ENCODE data around the gene VPS37C. TPM values are rescaled to one million over a fixed set of nuclear protein-coding genes. Genes with fewer than 3 reads are reported as not detected.
A peak's percentile ranks its signal among the peaks of the same experiment; 100 is the strongest.

Gene VPS37C
- total RNA-seq, 1 experiment from 2014 or later = 23.1 TPM

DNA sequence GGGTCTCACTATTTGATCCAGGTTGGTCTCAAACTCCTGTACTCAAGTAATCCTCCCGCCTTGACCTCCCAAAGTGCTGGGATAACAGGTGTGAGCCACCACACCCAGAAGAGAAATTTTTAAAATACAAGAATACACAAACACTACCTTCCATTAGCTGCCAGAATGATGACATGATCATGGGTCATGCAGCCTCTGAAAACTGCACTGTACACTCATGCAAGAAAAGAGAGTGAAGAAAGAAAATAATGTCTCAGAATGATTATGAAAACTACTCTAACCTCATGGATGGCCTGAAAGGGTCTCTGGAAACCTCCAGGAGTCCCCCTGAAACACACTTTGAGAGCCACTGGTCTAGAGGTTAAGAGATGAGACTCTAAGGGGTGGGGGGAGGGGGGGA, 18.8 kb downstream of the VPS37C start:
- Histone ChIP-seq H3K9ac (ENCODE audit: low read length) (no peak overlapping the region), H3K9me3 (ENCODE audit: control insufficient read depth in 1 of 2, insufficient read depth in 1 of 2, low read depth in 1 of 2, low read length in 2 of 2) (no peaks in the 10 kb centered on the region), H3K9me2 (ENCODE audit: insufficient read depth) (no peaks in the 10 kb centered on the region), H3K27ac (ENCODE audit: low read depth, low read length) (no peak overlapping the region), H3K4me1 (ENCODE audit: control insufficient read depth in 1 of 2, insufficient read depth in 2 of 2, low read length in 2 of 2) (peaks cover 5 to 7% of the 10 kb centered on the region in 2 experiments; a peak in 2 of 4 replicates), H4K20me1 (ENCODE audit: insufficient read depth) (no peaks in the 10 kb centered on the region), H3K36me3 (ENCODE audit: control insufficient read depth in 1 of 2, insufficient read depth in 2 of 2, low read length in 2 of 2) (0 out of 4 replicates have a peak, but pooled peaks cover 0 to 5% of the 10 kb centered on the region in 2 experiments), H2AFZ (ENCODE audit: low read depth, low read length, poor library complexity, severe bottlenecking) (no peak overlapping the region), H3K4me2 (ENCODE audit: low read length) (no peak overlapping the region), H3K79me2 (ENCODE audit: insufficient read depth, low read length) (peaks cover 48% of the 10 kb centered on the region), H3K27me3 (ENCODE audit: insufficient read depth, low read length) (no peaks in the 10 kb centered on the region), H3K4me3 (replicated peaks in 1 of 2; ENCODE audit: low read depth in 1 of 2, low read length in 2 of 2) (no peak overlapping the region)
- no TSS peak for BruUV-seq (replicated peaks)
- intact Hi-C loops (cut with micrococcal nuclease) = no loop called here
- ChIA-PET RAD21 (ENCODE audit: low non-redundant PET in 1 of 2, low total read pairs in 2 of 2, uncharacterized antibody in 2 of 2, unreplicated experiment in 2 of 2) (no interaction called here), POLR2A (no interaction called here), CTCF (no interaction called here)
- no peak for ATAC-seq
- no peak for TF ChIP-seq CTCF (IDR thresholded peaks at IDR 0.05 in 2 of 3, conservative IDR thresholded peaks at IDR 0.05 in 1 of 3; ENCODE audit: borderline replicate concordance in 1 of 3, insufficient read depth in 1 of 3, low read depth in 2 of 3, low read length in 2 of 3)
- no peak for DNase-seq (ENCODE audit: low read depth, low spot score)

GRCh38 chr11:61141601-61142028, 19.6 kb downstream of the VPS37C start:
- ATAC-seq (peak; percentile 69), DNase-seq (ENCODE audit: low read depth, low spot score) (no peak)
- no peak overlapping the region for H3K4me3 ChIP-seq (replicated peaks in 1 of 2; ENCODE audit: low read depth in 1 of 2, low read length in 2 of 2)
- no peaks in the 10 kb centered on the region for H3K9me2 ChIP-seq (ENCODE audit: insufficient read depth)
- H3K36me3 ChIP-seq (ENCODE audit: control insufficient read depth in 1 of 2, insufficient read depth in 2 of 2, low read length in 2 of 2) = 0 out of 4 replicates have a peak, but pooled peaks cover 0 to 5% of the 10 kb centered on the region in 2 experiments
- RAD21 ChIA-PET (ENCODE audit: low non-redundant PET in 1 of 2, low total read pairs in 2 of 2, uncharacterized antibody in 2 of 2, unreplicated experiment in 2 of 2) = no interaction called here
- no peak overlapping the region for H3K27ac ChIP-seq (ENCODE audit: low read depth, low read length)
- intact Hi-C loops (cut with micrococcal nuclease) = no loop called here
- H3K27me3 ChIP-seq (ENCODE audit: insufficient read depth, low read length) = no peaks in the 10 kb centered on the region
- H3K9me3 ChIP-seq (ENCODE audit: control insufficient read depth in 1 of 2, insufficient read depth in 1 of 2, low read depth in 1 of 2, low read length in 2 of 2) = no peaks in the 10 kb centered on the region
- no peak overlapping the region for H3K4me2 ChIP-seq (ENCODE audit: low read length)
- POLR2A ChIA-PET = no interaction called here
- H3K9ac ChIP-seq (ENCODE audit: low read length) = no peak overlapping the region
- H3K79me2 ChIP-seq (ENCODE audit: insufficient read depth, low read length) = peaks cover 40% of the 10 kb centered on the region
- no peak overlapping the region for H2AFZ ChIP-seq (ENCODE audit: low read depth, low read length, poor library complexity, severe bottlenecking)
- no TSS peak for BruUV-seq (replicated peaks)
- H4K20me1 ChIP-seq (ENCODE audit: insufficient read depth) = no peaks in the 10 kb centered on the region
- CTCF ChIA-PET = no interaction called here
- peaks cover 5 to 7% of the 10 kb centered on the region in 2 experiments; a peak in 2 of 4 replicates for H3K4me1 ChIP-seq (ENCODE audit: control insufficient read depth in 1 of 2, insufficient read depth in 2 of 2, low read length in 2 of 2)
- TF ChIP-seq SIN3A (IDR thresholded peaks at IDR 0.05; ENCODE audit: low read depth) = no peak
- TF ChIP-seq CBX3 (IDR thresholded peaks at IDR 0.05; ENCODE audit: low read depth) = no peak
- no peak for TF ChIP-seq RAD21 (IDR thresholded peaks at IDR 0.05; ENCODE audit: low read depth)
- no peak for TF ChIP-seq EZH2 (IDR thresholded peaks at IDR 0.05)
- no peak for TF ChIP-seq TCF7L2 (IDR thresholded peaks at IDR 0.05; ENCODE audit: borderline replicate concordance, extremely low read depth, insufficient read depth, insufficient read length)
- no peak for TF ChIP-seq EZH2phosphoT487 (IDR thresholded peaks at IDR 0.05; ENCODE audit: borderline replicate concordance)
- TF ChIP-seq, protein P1, sequence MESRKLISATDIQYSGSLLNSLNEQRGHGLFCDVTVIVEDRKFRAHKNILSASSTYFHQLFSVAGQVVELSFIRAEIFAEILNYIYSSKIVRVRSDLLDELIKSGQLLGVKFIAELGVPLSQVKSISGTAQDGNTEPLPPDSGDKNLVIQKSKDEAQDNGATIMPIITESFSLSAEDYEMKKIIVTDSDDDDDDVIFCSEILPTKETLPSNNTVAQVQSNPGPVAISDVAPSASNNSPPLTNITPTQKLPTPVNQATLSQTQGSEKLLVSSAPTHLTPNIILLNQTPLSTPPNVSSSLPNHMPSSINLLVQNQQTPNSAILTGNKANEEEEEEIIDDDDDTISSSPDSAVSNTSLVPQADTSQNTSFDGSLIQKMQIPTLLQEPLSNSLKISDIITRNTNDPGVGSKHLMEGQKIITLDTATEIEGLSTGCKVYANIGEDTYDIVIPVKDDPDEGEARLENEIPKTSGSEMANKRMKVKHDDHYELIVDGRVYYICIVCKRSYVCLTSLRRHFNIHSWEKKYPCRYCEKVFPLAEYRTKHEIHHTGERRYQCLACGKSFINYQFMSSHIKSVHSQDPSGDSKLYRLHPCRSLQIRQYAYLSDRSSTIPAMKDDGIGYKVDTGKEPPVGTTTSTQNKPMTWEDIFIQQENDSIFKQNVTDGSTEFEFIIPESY (IDR thresholded peaks at IDR 0.05; ENCODE audit: extremely low read depth, insufficient replicate concordance, low read length) = no peak
- TF ChIP-seq SP1 (IDR thresholded peaks at IDR 0.05; ENCODE audit: low read depth) = no peak
- no peak for TF ChIP-seq FOSL1 (IDR thresholded peaks at IDR 0.05; ENCODE audit: low read depth)
- no peak for TF ChIP-seq CEBPB (IDR thresholded peaks at IDR 0.05; ENCODE audit: low read depth)
- TF ChIP-seq REST (IDR thresholded peaks at IDR 0.05; ENCODE audit: low read depth) = no peak
- TF ChIP-seq EGR1 (IDR thresholded peaks at IDR 0.05; ENCODE audit: low read depth) = no peak
- TF ChIP-seq POLR2AphosphoS5 (IDR thresholded peaks at IDR 0.05; ENCODE audit: low read depth, low read length) = no peak

All from HCT116 (cell line).